ENCODE results near the gene CHMP1A. TPM values are rescaled to one million over a fixed set of nuclear protein-coding genes. Genes with fewer than 3 reads are reported as not detected.

Gene CHMP1A
- total and polyA plus RNA-seq, 2 experiments from 2014 or later: 42.3 to 81.9 TPM

DNA sequence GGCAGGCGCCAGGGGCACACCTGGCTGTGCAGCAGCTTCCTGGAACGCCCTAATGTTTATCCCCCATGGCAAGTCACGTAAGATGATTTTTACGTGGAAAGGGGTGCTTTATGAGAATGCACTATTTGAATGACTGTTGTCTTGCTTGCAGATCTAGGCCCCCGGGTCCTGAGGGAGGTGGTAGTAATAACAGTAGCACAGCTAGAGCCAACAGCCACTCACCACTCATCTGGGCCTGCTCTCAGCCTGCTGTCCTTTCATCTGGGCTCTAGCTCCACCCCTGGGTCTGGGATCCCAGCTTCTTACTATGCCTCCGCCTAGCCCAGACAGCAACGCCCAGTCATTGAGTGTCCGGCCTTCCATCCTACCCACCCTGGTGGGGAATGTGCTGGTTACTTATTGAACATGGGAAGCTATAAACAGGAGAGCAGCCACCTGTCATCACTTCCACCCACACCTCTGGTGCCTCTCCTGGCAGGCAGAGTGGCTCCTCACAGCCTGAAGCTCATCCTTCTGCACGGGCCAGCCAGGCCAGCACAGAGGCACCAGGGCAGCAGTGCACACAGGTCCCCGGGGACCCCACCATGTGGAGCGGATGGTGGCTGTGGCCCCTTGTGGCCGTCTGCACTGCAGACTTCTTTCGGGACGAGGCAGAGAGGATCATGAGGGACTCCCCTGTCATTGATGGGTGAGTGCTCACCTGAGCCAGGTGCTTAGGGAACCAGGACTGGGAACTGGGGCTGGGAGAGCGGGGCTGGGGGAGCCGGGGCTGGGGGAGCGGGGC is 27.5 kb downstream of the CHMP1A start:
- no peaks in the 10 kb centered on the region for H3K36me3 ChIP-seq (ENCODE audit: insufficient read depth)
- peaks cover 17% of the 10 kb centered on the region for H3K27me3 Mint-ChIP-seq (ENCODE audit: insufficient read depth, low read depth, poor library complexity)
- no peak overlapping the region for H3K27ac Mint-ChIP-seq
- ATAC-seq (no peak), DNase-seq (ENCODE audit: low spot score) (no peak)
- H3K4me3 ChIP-seq: no peak overlapping the region
- H4K20me1 ChIP-seq (replicated peaks; ENCODE audit: insufficient read depth): no peaks in the 10 kb centered on the region
- no peaks in the 10 kb centered on the region for H3K9me3 Mint-ChIP-seq
- TF ChIP-seq CREB1 (CRISPR knock-in tag; IDR thresholded peaks at IDR 0.05; ENCODE audit: low read depth) (no peak), EZH2phosphoT487 (IDR thresholded peaks at IDR 0.05; ENCODE audit: unreplicated experiment) (no peak), NANOG (IDR thresholded peaks at IDR 0.05; ENCODE audit: borderline replicate concordance) (no peak), ZNF462 (CRISPR knock-in tag; IDR thresholded peaks at IDR 0.05) (no peak), POLR2AphosphoS5 (IDR thresholded peaks at IDR 0.05; ENCODE audit: low read depth) (no peak), ETS1 (IDR thresholded peaks at IDR 0.05) (no peak), ZNF331 (CRISPR knock-in tag; IDR thresholded peaks at IDR 0.05; ENCODE audit: low read depth) (no peak), STAT1 (IDR thresholded peaks at IDR 0.05; ENCODE audit: unreplicated experiment) (no peak)
- TF ChIP-seq, protein P1, sequence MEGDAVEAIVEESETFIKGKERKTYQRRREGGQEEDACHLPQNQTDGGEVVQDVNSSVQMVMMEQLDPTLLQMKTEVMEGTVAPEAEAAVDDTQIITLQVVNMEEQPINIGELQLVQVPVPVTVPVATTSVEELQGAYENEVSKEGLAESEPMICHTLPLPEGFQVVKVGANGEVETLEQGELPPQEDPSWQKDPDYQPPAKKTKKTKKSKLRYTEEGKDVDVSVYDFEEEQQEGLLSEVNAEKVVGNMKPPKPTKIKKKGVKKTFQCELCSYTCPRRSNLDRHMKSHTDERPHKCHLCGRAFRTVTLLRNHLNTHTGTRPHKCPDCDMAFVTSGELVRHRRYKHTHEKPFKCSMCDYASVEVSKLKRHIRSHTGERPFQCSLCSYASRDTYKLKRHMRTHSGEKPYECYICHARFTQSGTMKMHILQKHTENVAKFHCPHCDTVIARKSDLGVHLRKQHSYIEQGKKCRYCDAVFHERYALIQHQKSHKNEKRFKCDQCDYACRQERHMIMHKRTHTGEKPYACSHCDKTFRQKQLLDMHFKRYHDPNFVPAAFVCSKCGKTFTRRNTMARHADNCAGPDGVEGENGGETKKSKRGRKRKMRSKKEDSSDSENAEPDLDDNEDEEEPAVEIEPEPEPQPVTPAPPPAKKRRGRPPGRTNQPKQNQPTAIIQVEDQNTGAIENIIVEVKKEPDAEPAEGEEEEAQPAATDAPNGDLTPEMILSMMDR (conservative IDR thresholded peaks at IDR 0.05; ENCODE audit: low read depth in 2 of 2): no peak
- H3K4me2 ChIP-seq: no peak overlapping the region
- H3K9me2 ChIP-seq (ENCODE audit: insufficient read depth): no peaks in the 10 kb centered on the region
- no peaks in the 10 kb centered on the region for H3F3A ChIP-seq (replicated peaks; ENCODE audit: low read depth)
- no peak overlapping the region for H2AFZ ChIP-seq
- H3K27me3 ChIP-seq (ENCODE audit: insufficient read depth): no peaks in the 10 kb centered on the region
- H3K36me3 Mint-ChIP-seq (ENCODE audit: low read depth): no peaks in the 10 kb centered on the region
- H3K79me2 ChIP-seq (replicated peaks; ENCODE audit: insufficient read depth): no peaks in the 10 kb centered on the region
- peaks cover 4% of the 10 kb centered on the region; the same call in 2 of the 3 replicates for H3K4me1 Mint-ChIP-seq
- H3K4me3 Mint-ChIP-seq: no peak overlapping the region
- 0 out of 2 replicates have a peak, but pooled peaks cover 3% of the 10 kb centered on the region for H3K4me1 ChIP-seq (ENCODE audit: insufficient read depth)
- no peak overlapping the region for H3K27ac ChIP-seq (ENCODE audit: low read depth)

All from GM23338 (cell line).